Endothelial cell of umbilical vein (primary cell): ENCODE measurements around the gene CACNA2D1. TPM values are rescaled to one million over a fixed set of nuclear protein-coding genes. Genes with fewer than 3 reads are reported as not detected.

Experiments
- BruUV-seq: library from RNA; stranded (reverse); fragments of 400-500 nt; replicated peaks from 2 replicates; lab custom pipeline; 2021; lab: Mats Ljungman, UMichigan
- CTCF ChIA-PET: fragments of 300-600, 350-600 bp; sonication (Branson Sonifier 250); formaldehyde crosslinking; loops from one replicate; lab custom pipeline; 2021; ENCODE audit warnings: antibody characterized with exemption, inconsistent platforms; lab: Charles Lee
- POLR2A ChIA-PET: fragments of 300-600, 350-600 bp; sonication (Branson Sonifier 250); formaldehyde crosslinking; loops from one replicate; lab custom pipeline; 2021; ENCODE audit warnings: antibody characterized with exemption, inconsistent platforms; lab: Charles Lee
- DNase-seq: peaks from one replicate; pipeline ENCODE4 v3.0.0-alpha.2; 2011; ENCODE audit warnings: low read depth, low spot score
- FAIRE-seq: peaks from 2 replicates; lab custom pipeline; 2011; peaks lifted over from hg19 to GRCh38; lab: Jason Lieb, UNC
- H2AFZ ChIP-seq: 2 replicates; pipeline ENCODE4 v1.6.0; 2012; ENCODE audit warnings: low read depth, low read length, control low read depth, inconsistent platforms
- H3K27ac ChIP-seq: 2 replicates; pipeline ENCODE4 v1.5.1; 2011; ENCODE audit warnings: low read depth, mild to moderate bottlenecking, control low read depth, low read length, moderate library complexity; ENCODE audit not compliant: insufficient read depth
- H3K27me3 ChIP-seq, 2 experiments: 2 replicates each; pipeline versions ENCODE4 v1.6.0 to v1.6.1; 2011; ENCODE audit warnings: low read length in 2 of 2, mixed read lengths in 1 of 2; ENCODE audit not compliant: control insufficient read depth in 2 of 2, insufficient read depth in 2 of 2
- H3K36me3 ChIP-seq, 2 experiments: 2 replicates in 1 of 2; 3 replicates in 1 of 2; pipeline ENCODE4 v1.5.1; 2011; ENCODE audit warnings: low read length in 2 of 2, mild to moderate bottlenecking in 1 of 2, moderate library complexity in 1 of 2; ENCODE audit not compliant: control insufficient read depth in 2 of 2, insufficient read depth in 2 of 2; ENCODE audit errors: extremely low read depth in 1 of 2
- H3K4me1 ChIP-seq: 3 replicates; pipeline ENCODE4 v1.5.1; 2011; ENCODE audit warnings: mild to moderate bottlenecking, low read length; ENCODE audit not compliant: control insufficient read depth, insufficient read depth; ENCODE audit errors: extremely low read depth
- H3K4me2 ChIP-seq: 2 replicates; pipeline ENCODE4 v1.6.1; 2011; ENCODE audit warnings: low read length, control low read depth, mixed read lengths; ENCODE audit not compliant: insufficient read depth
- H3K4me3 ChIP-seq, 3 experiments: fragments of 200-600 bp in 1 of 3; sonication (generic), shearing (Covaris generic) in 1 of 3; replicated peaks in 1 of 3; 2 replicates each; pipeline ENCODE4 v1.5.1; 2011 to 2016; ENCODE audit warnings: control low read depth in 3 of 3, low read length in 3 of 3, mild to moderate bottlenecking in 2 of 3, inconsistent platforms in 1 of 3, low read depth in 1 of 3, moderate library complexity in 1 of 3; ENCODE audit not compliant: insufficient read depth in 1 of 3
- H3K79me2 ChIP-seq: 2 replicates; pipeline ENCODE4 v1.6.0; 2012; ENCODE audit warnings: low read length, inconsistent platforms; ENCODE audit not compliant: control insufficient read depth, insufficient read depth
- H3K9ac ChIP-seq: replicated peaks from 2 replicates; pipeline ENCODE3; 2011; ENCODE audit warnings: low read length, control low read depth; ENCODE audit not compliant: insufficient read depth; ENCODE audit errors: extremely low read depth
- H3K9me1 ChIP-seq: replicated peaks from 3 replicates; pipeline ENCODE4 v1.6.0; 2011; ENCODE audit warnings: mild to moderate bottlenecking, low read length; ENCODE audit not compliant: control insufficient read depth, insufficient read depth; ENCODE audit errors: extremely low read depth
- H3K9me3 ChIP-seq: replicated peaks from 2 replicates; pipeline ENCODE4 v1.5.1; 2012; ENCODE audit warnings: low read length, inconsistent platforms; ENCODE audit not compliant: control insufficient read depth, insufficient read depth
- H4K20me1 ChIP-seq: replicated peaks from 2 replicates; pipeline ENCODE3; 2011; ENCODE audit warnings: mild to moderate bottlenecking, low read length; ENCODE audit not compliant: control insufficient read depth, insufficient read depth; ENCODE audit errors: extremely low read depth
- EZH2 ChIP-seq: IDR thresholded peaks from 2 replicates; pipeline ENCODE4 v1.6.1; 2012; ENCODE audit warnings: borderline replicate concordance, low read depth, mild to moderate bottlenecking, moderate library complexity, low read length, inconsistent platforms; ENCODE audit not compliant: severe bottlenecking
- FOS ChIP-seq: IDR thresholded peaks from 2 replicates; pipeline ENCODE4 v1.6.1; 2011; ENCODE audit warnings: mild to moderate bottlenecking, low read length, moderate library complexity, borderline replicate concordance; ENCODE audit not compliant: insufficient read depth
- GATA2 ChIP-seq: IDR thresholded peaks from 2 replicates; pipeline ENCODE4 v1.7.0; 2011; ENCODE audit warnings: low read depth, mild to moderate bottlenecking, moderate library complexity, mixed read lengths, low read length; ENCODE audit not compliant: insufficient read length, insufficient read depth
- JUN ChIP-seq: IDR thresholded peaks from 2 replicates; pipeline ENCODE4 v1.6.1; 2011; ENCODE audit warnings: borderline replicate concordance, low read depth; ENCODE audit not compliant: insufficient read length, insufficient read depth
- MYC ChIP-seq: IDR thresholded peaks from one replicate; pipeline ENCODE4 v1.6.1; 2011; ENCODE audit warnings: mild to moderate bottlenecking, low read depth, low read length
- POLR2A ChIP-seq: IDR thresholded peaks from 2 replicates; pipeline ENCODE4 v1.6.1; 2012; ENCODE audit warnings: low read depth, mild to moderate bottlenecking, control low read depth, low read length
- POLR2AphosphoS5 ChIP-seq: IDR thresholded peaks from 2 replicates; pipeline ENCODE4 v1.6.1; 2012; ENCODE audit warnings: low read depth, mild to moderate bottlenecking, control low read depth, low read length, moderate library complexity; ENCODE audit not compliant: insufficient read depth
- dilution Hi-C: fragments of 300-500 bp; cut with MboI; formaldehyde crosslinking; loops from one replicate; pipeline ENCODE4 v1.15.0; 2019; ENCODE audit warnings: low sequenced_read_pairs; ENCODE audit not compliant: extremely low pct_ligation_motif_present
- intact Hi-C: fragments of 100-400 bp; cut with micrococcal nuclease; formaldehyde crosslinking; loops from one replicate; pipeline ENCODE4 v1.10.0; 2022
- polyA plus RNA-seq, 4 experiments: library from polyadenylated mRNA; depleted of rRNA in 3 of 4; stranded (reverse) in 3 of 4; unstranded in 1 of 4; fragments of >200 nt; gene quantifications; 2 replicates each; pipeline versions ENCODE4 v1.2.1 to v1.2.3, GENCODE V29; 2011 to 2012; ENCODE audit warnings: missing spikeins in 1 of 4
- total RNA-seq: library from RNA; stranded (reverse); gene quantifications from 2 replicates; pipeline ENCODE4 v1.2.3, GENCODE V29; 2021
- TF ChIP-seq, protein P1 (sequence below): IDR thresholded peaks from 2 replicates; pipeline ENCODE4 v1.6.1; 2011; ENCODE audit not compliant: insufficient read depth, insufficient read length
- TF ChIP-seq, protein P2 (sequence below), 2 donors: IDR thresholded peaks; 1 replicate in 1 of 2; 2 replicates in 1 of 2; pipeline ENCODE4 v1.5.1; 2011; ENCODE audit warnings: low read length in 2 of 2, mild to moderate bottlenecking in 2 of 2, moderate library complexity in 2 of 2, control low read depth in 1 of 2, inconsistent platforms in 1 of 2, low read depth in 1 of 2; ENCODE audit not compliant: insufficient read depth in 1 of 2; ENCODE audit errors: extremely low read depth in 1 of 2

Gene CACNA2D1
- total and polyA plus RNA-seq, 2 donors (not counting 3 experiments of a cell fraction or from before 2014, with no cell fraction given), result 4.1 to 38.6 TPM

DNA sequence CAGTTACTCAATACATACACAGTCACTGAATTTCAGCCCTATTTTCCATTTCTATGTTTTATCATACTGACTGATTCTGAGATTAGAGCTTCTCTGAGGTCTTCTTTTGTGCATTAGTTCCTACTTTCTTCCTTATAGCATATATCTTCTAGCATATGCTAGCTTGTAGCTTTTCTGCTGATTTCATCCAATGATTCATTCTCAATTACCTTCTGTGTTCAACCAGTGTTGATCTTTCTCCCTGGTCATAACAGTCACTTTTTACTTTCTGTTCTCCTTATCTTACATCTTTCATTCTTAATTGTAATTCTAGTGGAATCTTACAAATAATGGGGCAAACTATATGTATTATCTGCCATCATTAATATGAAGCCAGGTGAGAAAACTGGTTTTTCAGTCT is 514.2 kb downstream of the CACNA2D1 start:
- TF ChIP-seq, protein P1, sequence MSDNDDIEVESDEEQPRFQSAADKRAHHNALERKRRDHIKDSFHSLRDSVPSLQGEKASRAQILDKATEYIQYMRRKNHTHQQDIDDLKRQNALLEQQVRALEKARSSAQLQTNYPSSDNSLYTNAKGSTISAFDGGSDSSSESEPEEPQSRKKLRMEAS, result no peak
- TF ChIP-seq GATA2 (no peak), MYC (no peak), JUN (no peak), POLR2A (no peak), POLR2AphosphoS5 (no peak), FOS (no peak), EZH2 (no peak)
- TF ChIP-seq, protein P2, sequence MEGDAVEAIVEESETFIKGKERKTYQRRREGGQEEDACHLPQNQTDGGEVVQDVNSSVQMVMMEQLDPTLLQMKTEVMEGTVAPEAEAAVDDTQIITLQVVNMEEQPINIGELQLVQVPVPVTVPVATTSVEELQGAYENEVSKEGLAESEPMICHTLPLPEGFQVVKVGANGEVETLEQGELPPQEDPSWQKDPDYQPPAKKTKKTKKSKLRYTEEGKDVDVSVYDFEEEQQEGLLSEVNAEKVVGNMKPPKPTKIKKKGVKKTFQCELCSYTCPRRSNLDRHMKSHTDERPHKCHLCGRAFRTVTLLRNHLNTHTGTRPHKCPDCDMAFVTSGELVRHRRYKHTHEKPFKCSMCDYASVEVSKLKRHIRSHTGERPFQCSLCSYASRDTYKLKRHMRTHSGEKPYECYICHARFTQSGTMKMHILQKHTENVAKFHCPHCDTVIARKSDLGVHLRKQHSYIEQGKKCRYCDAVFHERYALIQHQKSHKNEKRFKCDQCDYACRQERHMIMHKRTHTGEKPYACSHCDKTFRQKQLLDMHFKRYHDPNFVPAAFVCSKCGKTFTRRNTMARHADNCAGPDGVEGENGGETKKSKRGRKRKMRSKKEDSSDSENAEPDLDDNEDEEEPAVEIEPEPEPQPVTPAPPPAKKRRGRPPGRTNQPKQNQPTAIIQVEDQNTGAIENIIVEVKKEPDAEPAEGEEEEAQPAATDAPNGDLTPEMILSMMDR (IDR thresholded peaks at IDR 0.05; ENCODE audit: extremely low read depth in 1 of 2, insufficient read depth in 1 of 2, low read depth in 1 of 2, low read length in 2 of 2), result no peak
- intact Hi-C loops (no loop called here), dilution Hi-C loops (no loop called here)
- CTCF ChIA-PET, result no interaction called here
- BruUV-seq, result no TSS peak
- no peaks in the 10 kb centered on the region for H3K27me3 ChIP-seq
- no peak overlapping the region for H3K27ac ChIP-seq
- POLR2A ChIA-PET, result no interaction called here
- no peak overlapping the region for H3K9ac ChIP-seq
- no peaks in the 10 kb centered on the region for H3K9me1 ChIP-seq
- H3K79me2 ChIP-seq, result no peaks in the 10 kb centered on the region
- H2AFZ ChIP-seq, result no peak overlapping the region
- no peak overlapping the region for H3K4me2 ChIP-seq
- H3K4me1 ChIP-seq, result no peaks in the 10 kb centered on the region
- no peaks in the 10 kb centered on the region for H4K20me1 ChIP-seq
- no peaks in the 10 kb centered on the region for H3K36me3 ChIP-seq
- DNase-seq (no peak), FAIRE-seq (no peak)
- H3K9me3 ChIP-seq, result no peaks in the 10 kb centered on the region
- no peak overlapping the region for H3K4me3 ChIP-seq
